ENCODE data around the gene EPHB1.

EPHB1 gene

GRCh38 chr3:135133905-135134683, 339.0 kb downstream of the EPHB1 start:
- no peak for DNase-seq (ENCODE audit: low spot score)

- no peak for DNase-seq (ENCODE audit: low spot score)
Measured at GRCh38 chr3:135134684-135135075, 339.6 kb downstream of the EPHB1 start.

- no peak for DNase-seq (ENCODE audit: low spot score)
Measured at GRCh38 chr3:135135445-135135844, 340.4 kb downstream of the EPHB1 start.

- DNase-seq (ENCODE audit: low spot score): no peak
Measured at GRCh38 chr3:135136361-135137100, 341.5 kb downstream of the EPHB1 start.

- DNase-seq (ENCODE audit: low spot score): no peak
Measured at GRCh38 chr3:135137296-135137695, 342.2 kb downstream of the EPHB1 start.

GRCh38 chr3:135138776-135139175, 343.7 kb downstream of the EPHB1 start:
- DNase-seq (ENCODE audit: low spot score): no peak

- no peak for DNase-seq (ENCODE audit: low spot score)
Measured at GRCh38 chr3:135140591-135140990, 345.5 kb downstream of the EPHB1 start.

GRCh38 chr3:135141160-135141559, 346.1 kb downstream of the EPHB1 start:
- no peak for DNase-seq (ENCODE audit: low spot score)

- no peak for DNase-seq (ENCODE audit: low spot score)
Measured at GRCh38 chr3:135141672-135142071, 346.6 kb downstream of the EPHB1 start.

GRCh38 chr3:135142530-135142929, 347.5 kb downstream of the EPHB1 start:
- DNase-seq (ENCODE audit: low spot score): no peak

GRCh38 chr3:135143474-135143873, 348.4 kb downstream of the EPHB1 start:
- DNase-seq (ENCODE audit: low spot score): no peak

GRCh38 chr3:135145581-135145980, 350.5 kb downstream of the EPHB1 start:
- no peak for DNase-seq (ENCODE audit: low spot score)

- DNase-seq (ENCODE audit: low spot score): no peak
Measured at GRCh38 chr3:135147657-135148056, 352.6 kb downstream of the EPHB1 start.

GRCh38 chr3:135148398-135149020, 353.4 kb downstream of the EPHB1 start:
- no peak for DNase-seq (ENCODE audit: low spot score)

- no peak for DNase-seq (ENCODE audit: low spot score)
Measured at GRCh38 chr3:135149707-135150681, 354.9 kb downstream of the EPHB1 start.

GRCh38 chr3:135154186-135154585, 359.1 kb downstream of the EPHB1 start:
- DNase-seq (ENCODE audit: low spot score): no peak

- DNase-seq (ENCODE audit: low spot score): no peak
Measured at GRCh38 chr3:135155228-135155627, 360.2 kb downstream of the EPHB1 start.

GRCh38 chr3:135155791-135156190, 360.7 kb downstream of the EPHB1 start:
- DNase-seq (ENCODE audit: low spot score): no peak

- DNase-seq (ENCODE audit: low spot score): no peak
Measured at GRCh38 chr3:135157045-135157740, 362.1 kb downstream of the EPHB1 start.

GRCh38 chr3:135158520-135158919, 363.5 kb downstream of the EPHB1 start:
- no peak for DNase-seq (ENCODE audit: low spot score)

GRCh38 chr3:135159681-135160247, 364.7 kb downstream of the EPHB1 start:
- no peak for DNase-seq (ENCODE audit: low spot score)
